Mucosa of descending colon (tissue), 3 donors: ENCODE results near the gene PRKG1. TPM values are rescaled to one million over a fixed set of nuclear protein-coding genes. Genes with fewer than 3 reads are reported as not detected.

Experiments used
- ATAC-seq: fragments of 200-7000 bp; cut with Tn5 transposase; one replicate; pipeline ENCODE4 v1.9.1; 2020; ENCODE audit warnings: mild to moderate bottlenecking, moderate library complexity
- DNase-seq, 3 donors: peaks; one replicate each; pipeline ENCODE4 v3.0.0-alpha.2; 2020
- H3K36me3 ChIP-seq: fragments of 200-600 bp; one replicate; pipeline ENCODE4 v1.8.0; 2021; ENCODE audit warnings: low read depth, mild to moderate bottlenecking
- H3K4me1 ChIP-seq: fragments of 200-600 bp; one replicate; pipeline ENCODE4 v1.8.0; 2021; ENCODE audit warnings: low read depth, mild to moderate bottlenecking
- H3K4me3 ChIP-seq: fragments of 200-600 bp; one replicate; pipeline ENCODE4 v1.8.0; 2021; ENCODE audit warnings: mild to moderate bottlenecking
- H3K9me3 ChIP-seq: fragments of 200-600 bp; one replicate; pipeline ENCODE4 v1.8.0; 2021; ENCODE audit warnings: mild to moderate bottlenecking
- intact Hi-C, 2 donors: fragments of 100-400 bp; cut with DNase I in 1 of 2; cut with micrococcal nuclease in 1 of 2; formaldehyde crosslinking; loops; one replicate each; pipeline versions ENCODE4 v1.11.0 to v1.11.1; 2022; cut with DNase I, micrococcal nuclease
- total RNA-seq, 3 donors: library from RNA; stranded (reverse); fragmentation: NEBNext Ultra II Directional in 2 of 3; extraction: Animal tissue kit (Norgen Biotek cat#: 25700) in 2 of 3; gene quantifications; one replicate each; pipeline versions ENCODE4 v1.2.1 to v1.2.4, GENCODE V29; 2021 to 2023
- TF ChIP-seq, protein P1 (sequence below): fragments of 200-600 bp; IDR thresholded peaks from one replicate; pipeline ENCODE4 v1.8.0; 2022; ENCODE audit warnings: antibody characterized with exemption, mild to moderate bottlenecking
- donor health status: DM: no; HTN: no; CAD: no; lungs with moderate emphysema.
- donor health status: DM: no; HTN: no; CAD: no.
- donor health status: DM: no; HTN: yes; CAD: no.

The PRKG1 gene
- total RNA-seq, 3 donors from 2014 or later = 17.1 to 55.6 (median 21.1) TPM

DNA sequence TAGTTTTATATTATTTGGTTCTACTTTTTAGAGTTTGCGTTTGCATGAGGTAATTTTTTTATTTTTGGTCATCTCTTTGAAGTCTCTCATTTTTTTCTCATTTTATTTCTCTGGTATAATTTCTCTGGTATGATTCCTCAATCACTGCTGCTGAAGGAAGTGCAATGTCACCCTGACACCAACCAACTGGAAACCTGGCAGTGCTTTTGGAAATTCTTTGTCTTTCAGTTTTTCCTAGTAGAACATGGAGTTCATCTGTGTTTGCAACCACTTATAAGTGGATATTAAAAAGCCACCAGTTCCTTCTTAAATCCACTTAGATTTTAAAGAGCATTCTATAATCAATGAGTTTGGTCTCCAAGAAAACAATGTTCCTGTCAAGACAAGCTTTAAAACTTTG, 291.8 kb downstream of the PRKG1 start:
- Histone ChIP-seq H3K36me3 (no peaks in the 10 kb centered on the region), H3K9me3 (no peaks in the 10 kb centered on the region), H3K4me1 (no peaks in the 10 kb centered on the region), H3K4me3 (no peak overlapping the region)
- ATAC-seq (no peak), DNase-seq (no peak)
- TF ChIP-seq, protein P1, sequence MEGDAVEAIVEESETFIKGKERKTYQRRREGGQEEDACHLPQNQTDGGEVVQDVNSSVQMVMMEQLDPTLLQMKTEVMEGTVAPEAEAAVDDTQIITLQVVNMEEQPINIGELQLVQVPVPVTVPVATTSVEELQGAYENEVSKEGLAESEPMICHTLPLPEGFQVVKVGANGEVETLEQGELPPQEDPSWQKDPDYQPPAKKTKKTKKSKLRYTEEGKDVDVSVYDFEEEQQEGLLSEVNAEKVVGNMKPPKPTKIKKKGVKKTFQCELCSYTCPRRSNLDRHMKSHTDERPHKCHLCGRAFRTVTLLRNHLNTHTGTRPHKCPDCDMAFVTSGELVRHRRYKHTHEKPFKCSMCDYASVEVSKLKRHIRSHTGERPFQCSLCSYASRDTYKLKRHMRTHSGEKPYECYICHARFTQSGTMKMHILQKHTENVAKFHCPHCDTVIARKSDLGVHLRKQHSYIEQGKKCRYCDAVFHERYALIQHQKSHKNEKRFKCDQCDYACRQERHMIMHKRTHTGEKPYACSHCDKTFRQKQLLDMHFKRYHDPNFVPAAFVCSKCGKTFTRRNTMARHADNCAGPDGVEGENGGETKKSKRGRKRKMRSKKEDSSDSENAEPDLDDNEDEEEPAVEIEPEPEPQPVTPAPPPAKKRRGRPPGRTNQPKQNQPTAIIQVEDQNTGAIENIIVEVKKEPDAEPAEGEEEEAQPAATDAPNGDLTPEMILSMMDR = no peak
- intact Hi-C loops = no loop called here

DNA sequence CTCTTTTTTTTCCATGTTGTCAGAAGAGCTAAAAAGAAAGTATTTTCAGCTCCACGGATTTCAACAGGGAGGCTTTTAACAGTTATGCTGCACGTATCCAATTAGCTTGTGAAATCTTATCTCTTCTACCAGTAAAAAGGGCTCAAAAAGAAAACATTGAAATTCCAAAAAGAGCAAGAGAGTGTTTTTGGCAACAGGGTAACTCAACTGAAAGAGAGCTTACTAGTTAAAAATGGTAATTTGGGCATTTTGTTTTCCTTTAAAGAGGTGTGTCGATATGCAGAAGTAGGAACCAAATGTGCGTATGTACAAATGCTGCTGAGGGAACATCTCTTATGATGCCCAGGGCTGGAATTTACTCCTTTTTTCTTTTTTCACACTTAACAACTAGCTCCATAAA, 292.8 kb downstream of the PRKG1 start:
- intact Hi-C loops = no loop called here
- ATAC-seq (no peak), DNase-seq (no peak)
- no peaks in the 10 kb centered on the region for H3K36me3 ChIP-seq
- no peaks in the 10 kb centered on the region for H3K4me1 ChIP-seq
- TF ChIP-seq, protein P1 = no peak
- H3K4me3 ChIP-seq = no peak overlapping the region
- no peaks in the 10 kb centered on the region for H3K9me3 ChIP-seq

DNA sequence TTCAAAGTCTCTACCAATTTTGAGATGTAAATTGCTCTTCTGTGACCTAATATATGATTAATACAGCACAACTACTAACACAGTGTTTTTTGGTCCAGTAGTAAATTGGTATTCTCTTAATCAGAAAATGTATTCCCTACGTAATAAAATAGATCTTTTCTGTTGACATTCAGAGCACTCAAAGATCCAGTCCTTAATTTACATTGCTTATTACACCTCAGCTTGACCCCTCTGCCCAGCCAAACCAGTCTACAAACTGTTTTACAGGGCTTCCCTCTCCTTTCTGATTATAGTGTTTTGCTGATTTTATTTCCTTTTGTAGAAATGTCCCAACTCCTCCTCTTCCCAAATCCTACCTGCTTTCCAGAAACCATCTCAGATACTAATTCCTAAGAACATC, 293.4 kb downstream of the PRKG1 start:
- Histone ChIP-seq H3K9me3 (no peaks in the 10 kb centered on the region), H3K36me3 (no peaks in the 10 kb centered on the region), H3K4me1 (no peaks in the 10 kb centered on the region), H3K4me3 (no peak overlapping the region)
- intact Hi-C loops = no loop called here
- ATAC-seq = no peak
- DNase-seq = no peak
- TF ChIP-seq, protein P1 = no peak

DNA sequence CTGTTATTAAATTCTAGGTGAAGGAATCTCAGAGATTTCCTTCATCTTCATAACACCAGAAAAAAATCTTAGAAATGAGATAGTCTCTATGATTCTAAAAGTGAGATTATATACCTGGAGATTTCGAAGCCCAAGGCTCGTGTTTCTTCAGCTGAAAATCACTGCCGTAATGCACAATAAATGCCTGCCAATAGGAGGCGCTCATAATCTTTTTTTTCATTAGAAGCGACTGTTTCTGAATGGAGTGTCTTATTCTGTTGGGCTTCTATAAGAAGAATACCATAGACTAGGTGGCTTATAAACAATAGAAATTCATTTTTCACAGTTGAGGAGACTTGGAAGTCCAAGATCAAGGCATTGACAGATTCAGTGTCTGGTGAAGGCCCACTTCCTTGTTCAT, 294.7 kb downstream of the PRKG1 start:
- H3K4me3 ChIP-seq = no peak overlapping the region
- no peak for DNase-seq
- intact Hi-C loops = no loop called here
- H3K4me1 ChIP-seq = no peaks in the 10 kb centered on the region
- H3K36me3 ChIP-seq = no peaks in the 10 kb centered on the region
- TF ChIP-seq, protein P1 = no peak
- H3K9me3 ChIP-seq = no peaks in the 10 kb centered on the region
- no peak for ATAC-seq

DNA sequence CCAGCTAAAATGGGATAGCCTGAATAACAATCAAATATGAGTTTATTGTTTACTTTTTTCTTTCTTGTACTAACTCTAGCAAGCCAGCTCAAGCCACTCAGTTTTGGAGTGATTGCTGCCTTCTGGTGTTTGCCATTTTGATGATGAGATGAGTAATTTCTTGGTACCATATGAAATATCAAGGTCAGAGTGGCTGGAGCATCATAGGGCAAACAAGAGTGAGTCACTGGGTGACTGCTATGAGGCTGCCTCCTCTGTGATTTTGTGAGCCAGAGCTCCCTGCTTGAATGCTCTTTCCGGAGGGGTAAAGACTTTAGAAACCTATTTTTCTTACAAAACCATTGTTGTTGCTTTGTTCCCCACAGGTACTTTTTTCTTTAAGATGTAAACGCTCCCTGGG, 295.6 kb downstream of the PRKG1 start:
- Histone ChIP-seq H3K36me3 (no peaks in the 10 kb centered on the region), H3K4me3 (no peak overlapping the region), H3K9me3 (no peaks in the 10 kb centered on the region), H3K4me1 (no peaks in the 10 kb centered on the region)
- intact Hi-C loops = no loop called here
- no peak for ATAC-seq
- DNase-seq = no peak
- TF ChIP-seq, protein P1 = no peak

DNA sequence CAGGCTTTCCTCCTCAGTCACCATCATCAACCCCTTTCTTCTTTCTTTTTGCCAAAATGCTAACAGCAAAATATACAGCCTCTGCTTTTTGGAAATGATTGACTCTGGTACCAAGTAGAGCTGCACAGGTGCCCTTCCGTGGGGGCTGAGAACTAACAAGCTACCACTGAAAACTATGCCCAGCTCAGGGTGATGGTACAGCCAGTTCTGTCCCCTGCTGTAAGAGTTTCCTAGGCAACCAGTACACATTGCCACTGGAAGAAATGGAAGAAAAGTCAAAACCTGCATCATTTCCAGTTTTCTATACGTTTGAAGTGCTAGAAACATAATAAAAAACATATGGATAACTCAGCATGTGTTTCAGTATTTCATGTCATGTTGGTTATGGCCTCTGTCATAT, 297.5 kb downstream of the PRKG1 start:
- intact Hi-C loops = no loop called here
- H3K36me3 ChIP-seq = no peaks in the 10 kb centered on the region
- H3K4me1 ChIP-seq = no peaks in the 10 kb centered on the region
- no peak overlapping the region for H3K4me3 ChIP-seq
- H3K9me3 ChIP-seq = no peaks in the 10 kb centered on the region
- DNase-seq (no peak), ATAC-seq (no peak)
- TF ChIP-seq, protein P1 = no peak
